Measurements from ENCODE around the gene PTPRA.

- TF ChIP-seq POLR2A (IDR thresholded peaks at IDR 0.05) = no peak
- TF ChIP-seq CTCF (IDR thresholded peaks at IDR 0.05) = no peak
Observed at GRCh38 chr20:2917266-2917665, 44.0 kb downstream of the PTPRA start.

All from right lobe of liver (tissue), 4 donors.